Right renal cortex interstitium (tissue), 3 donors: ENCODE results near the gene TAS2R50. TPM values are rescaled to one million over a fixed set of nuclear protein-coding genes. Genes with fewer than 3 reads are reported as not detected.
"Not testable (repeated sequence)": the region's sequence is repeated elsewhere in the genome, so short reads cannot be mapped to it uniquely, and the experiment has no call there.

Experiments
- DNase-seq, 3 donors: peaks; one replicate each; pipeline ENCODE4 v3.0.0-alpha.2; 2013; ENCODE audit warnings: low read depth in 3 of 3, low spot score in 2 of 3
- polyA plus RNA-seq, 3 donors: library from polyadenylated mRNA; unstranded; fragments of 120-200 nt; gene quantifications; one replicate each; pipeline ENCODE4 v1.2.1, GENCODE V29; 2013; ENCODE audit not compliant: insufficient read length in 3 of 3

TAS2R50 gene, protein sequence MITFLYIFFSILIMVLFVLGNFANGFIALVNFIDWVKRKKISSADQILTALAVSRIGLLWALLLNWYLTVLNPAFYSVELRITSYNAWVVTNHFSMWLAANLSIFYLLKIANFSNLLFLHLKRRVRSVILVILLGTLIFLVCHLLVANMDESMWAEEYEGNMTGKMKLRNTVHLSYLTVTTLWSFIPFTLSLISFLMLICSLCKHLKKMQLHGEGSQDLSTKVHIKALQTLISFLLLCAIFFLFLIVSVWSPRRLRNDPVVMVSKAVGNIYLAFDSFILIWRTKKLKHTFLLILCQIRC
- polyA plus RNA-seq, result not detected

DNA sequence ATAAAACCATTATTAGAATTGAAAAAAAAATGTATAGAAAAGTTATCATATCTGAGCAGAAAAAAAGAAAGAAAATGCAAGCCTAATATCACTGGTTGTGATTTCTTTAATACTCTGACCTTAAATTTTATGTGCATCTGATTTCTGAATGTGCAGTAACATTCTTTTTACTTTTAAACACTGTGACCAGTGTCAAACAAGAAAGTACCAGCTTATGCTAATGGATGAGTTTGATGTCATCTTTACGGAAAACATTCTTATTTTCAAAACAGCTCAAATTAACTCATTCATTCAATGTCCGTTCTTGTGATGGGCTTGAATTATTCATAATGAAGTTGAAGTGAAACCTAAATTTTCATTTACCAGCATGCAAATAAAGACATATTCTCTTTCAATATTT, at the start of gene TAS2R50:
TSS of gene TAS2R50 (minus strand) at position 101 of the 400 bp plus-strand sequence. CDS start at position 49, 52 bp downstream.
- DNase-seq, result no peak

DNA sequence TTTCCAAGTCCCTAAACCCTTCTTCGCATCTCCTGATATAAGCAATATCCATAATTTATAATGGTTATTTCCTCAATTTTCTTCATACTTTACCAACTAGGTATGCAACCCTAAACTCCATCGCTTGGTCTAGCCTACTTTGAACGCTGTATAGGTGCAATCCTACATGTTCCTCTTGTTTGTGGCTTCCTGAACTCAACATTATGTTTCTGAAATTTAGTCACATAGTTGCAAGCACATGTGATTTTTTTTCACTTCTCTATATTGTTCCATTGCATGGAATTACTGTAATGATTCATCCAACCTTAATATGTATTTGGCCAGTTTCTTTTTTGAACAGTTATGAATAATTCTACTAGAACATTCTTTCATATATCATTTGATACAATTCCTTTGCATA, 47.2 kb upstream of the TAS2R50 start:
- not testable (repeated sequence) for DNase-seq

DNA sequence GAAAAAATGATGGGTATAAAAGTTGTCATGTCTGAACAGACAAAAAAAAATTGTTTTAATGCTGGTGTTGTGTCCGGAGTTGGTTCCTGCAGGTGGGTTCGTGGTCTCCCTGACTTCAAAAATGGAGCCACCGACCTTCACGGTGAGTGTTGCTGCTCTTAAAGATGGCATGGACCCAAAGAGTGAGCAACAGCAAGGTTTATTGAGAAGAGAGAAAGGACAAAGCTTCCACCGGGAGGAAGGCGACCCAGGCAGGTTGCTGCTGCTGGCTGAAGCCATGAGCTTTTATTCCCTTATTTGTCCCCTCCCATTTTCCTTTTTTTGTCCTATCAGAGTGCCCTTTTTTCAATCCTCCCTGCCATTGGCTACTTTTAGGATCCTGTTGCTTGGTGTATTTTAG, 44.6 kb upstream of the TAS2R50 start, which contains the start of gene TAS2R31:
TSS of gene TAS2R31 (minus strand) at position 101 of the 400 bp plus-strand sequence. CDS start at position 29, 72 bp downstream.
- no peak for DNase-seq

DNA sequence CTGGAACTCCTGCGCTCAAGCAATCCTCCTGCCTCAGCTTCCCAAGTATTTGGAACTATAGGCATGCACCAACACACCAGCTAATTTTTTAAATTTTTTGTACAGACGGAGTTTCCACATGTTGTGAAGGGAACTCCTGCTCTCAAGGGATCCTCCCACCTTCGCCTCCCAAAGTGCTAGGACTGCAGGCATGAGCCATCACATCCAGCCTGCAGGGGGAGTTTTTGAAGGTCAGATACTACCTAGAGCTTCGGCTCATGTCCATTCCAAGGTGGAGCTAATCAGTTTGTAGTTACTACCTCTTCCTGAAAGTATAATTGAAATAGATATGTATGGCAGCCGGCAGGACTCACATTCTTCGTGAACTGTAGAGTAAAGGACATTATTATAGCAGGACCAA, 39.4 kb upstream of the TAS2R50 start:
- DNase-seq, result no peak

DNA sequence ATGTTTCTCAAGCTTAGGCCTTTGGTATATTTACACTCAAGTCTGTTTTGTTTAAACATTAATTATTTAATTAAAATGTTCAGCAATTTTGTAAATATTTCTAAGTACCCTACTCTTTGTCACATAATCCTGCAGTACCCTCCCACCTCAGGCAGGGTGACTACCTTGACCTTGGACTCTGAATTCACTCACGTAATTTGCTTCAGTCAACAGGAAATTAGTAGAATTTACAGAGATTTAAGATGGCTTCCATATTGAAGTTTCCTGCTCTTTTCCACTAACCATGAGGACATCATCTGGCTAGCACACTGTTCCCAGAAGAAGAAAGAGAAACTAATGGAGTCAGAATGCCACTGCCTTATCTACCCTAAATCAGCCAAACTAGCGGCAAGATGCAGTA, 36.7 kb upstream of the TAS2R50 start:
- no peak for DNase-seq

DNA sequence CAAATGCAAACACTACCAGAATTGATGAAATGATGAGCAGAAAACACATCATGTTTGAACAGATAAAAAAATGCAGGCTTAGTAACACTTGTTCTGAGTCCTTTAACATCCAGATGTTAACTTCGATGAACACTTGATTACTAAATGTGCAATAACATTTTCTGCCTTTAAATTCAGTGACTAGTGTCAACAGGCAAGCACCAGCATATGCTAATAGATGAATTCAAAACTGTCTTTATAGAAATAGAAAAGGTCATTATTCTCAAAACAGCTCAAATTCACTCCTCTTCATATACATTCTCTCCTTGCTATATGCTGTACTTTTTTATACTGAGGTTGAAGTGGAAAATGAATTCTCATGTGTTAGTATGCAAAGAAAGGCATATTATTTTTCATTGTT, 35.8 kb upstream of the TAS2R50 start, which contains the start of gene TAS2R19:
TSS of gene TAS2R19 (minus strand) at position 101 of the 400 bp plus-strand sequence. CDS start at position 52, 49 bp downstream.
- DNase-seq, result no peak

DNA sequence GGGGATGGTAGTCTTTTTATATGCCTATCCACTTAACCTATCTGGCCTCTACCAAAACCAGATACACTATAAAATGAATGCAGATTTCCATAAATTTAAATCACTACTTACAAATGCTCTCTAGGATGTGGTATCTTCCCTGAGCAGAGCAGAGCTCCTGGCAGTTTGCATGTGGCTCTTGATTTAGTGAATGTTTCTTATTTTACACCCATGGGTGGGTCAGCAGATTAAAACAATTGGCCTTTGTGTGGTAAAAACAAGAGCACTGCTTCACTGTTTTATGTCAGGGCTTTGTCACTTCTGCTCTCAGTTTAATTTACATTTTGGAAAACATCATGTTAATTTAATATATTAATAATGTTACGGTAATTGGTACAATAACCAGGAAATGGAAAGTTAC, 30.2 kb upstream of the TAS2R50 start:
- DNase-seq, result no peak

DNA sequence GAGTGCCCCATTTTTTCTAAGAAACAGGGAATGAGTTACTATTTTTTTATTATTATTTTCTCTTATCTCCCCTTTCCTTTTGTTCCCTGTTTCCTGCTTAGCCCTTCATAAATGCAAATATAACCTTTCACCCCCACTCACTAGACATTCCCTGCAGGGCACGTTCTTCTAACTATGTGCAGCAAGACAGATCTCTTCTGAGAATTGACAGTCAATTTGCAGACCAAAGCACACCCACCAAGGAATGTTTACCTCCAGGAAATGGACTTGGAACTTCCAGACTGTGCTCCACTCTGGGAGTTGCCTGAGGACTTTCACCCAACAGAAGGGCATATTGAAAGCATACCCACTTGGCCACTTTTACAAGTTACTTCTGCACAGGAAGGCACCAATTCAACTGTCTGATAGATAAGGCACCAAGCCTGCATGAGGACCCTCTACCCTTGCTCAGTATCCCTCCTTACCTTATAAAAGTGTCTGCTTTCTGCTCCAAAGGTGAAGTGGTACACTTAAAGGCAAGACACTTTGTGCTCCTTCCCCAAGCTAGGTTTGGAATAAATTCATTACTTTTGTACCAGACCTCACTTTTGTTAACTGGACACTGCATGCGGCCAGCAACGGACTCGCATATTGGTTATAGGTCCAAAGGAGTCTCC, 29.2 kb upstream of the TAS2R50 start:
- DNase-seq, result no peak

DNA sequence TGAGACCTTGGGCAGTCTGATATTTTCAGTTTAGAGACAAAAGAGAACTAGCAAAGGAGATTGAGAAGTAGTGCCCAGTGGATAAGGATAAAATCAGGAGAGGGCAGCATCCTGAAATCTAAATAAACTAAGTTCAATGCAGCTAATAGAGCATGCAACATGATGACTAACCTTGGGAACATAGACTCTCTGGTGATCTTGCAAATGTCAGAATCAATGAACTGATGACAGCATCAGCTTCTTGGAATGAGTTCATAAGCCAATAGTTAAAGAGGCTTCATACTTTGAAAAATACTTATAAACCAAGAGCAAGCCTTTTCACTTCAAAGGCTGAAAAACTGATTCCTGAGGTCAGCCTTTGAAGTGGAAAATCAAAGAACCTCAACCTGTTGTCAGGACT, 27.5 kb upstream of the TAS2R50 start:
- DNase-seq, result no peak

DNA sequence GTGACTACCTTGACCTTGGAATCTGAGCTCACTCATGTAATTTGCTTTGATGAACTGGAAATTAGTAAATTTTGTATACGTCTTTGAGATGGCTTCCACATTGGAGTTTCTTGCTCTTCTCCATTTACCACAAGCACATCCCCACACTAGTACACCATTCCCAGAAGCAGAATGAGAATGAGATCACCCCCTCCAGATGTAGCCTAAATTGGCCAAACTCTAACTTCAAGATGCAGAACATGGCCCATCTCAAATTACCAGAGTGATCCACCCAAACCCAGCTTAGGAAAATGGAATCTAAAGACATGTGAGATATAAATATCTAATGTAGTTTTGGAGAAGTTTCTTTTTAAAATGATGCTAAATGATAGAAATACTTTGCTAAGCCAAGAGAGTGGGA, 20.9 kb upstream of the TAS2R50 start:
- DNase-seq, result no peak

DNA sequence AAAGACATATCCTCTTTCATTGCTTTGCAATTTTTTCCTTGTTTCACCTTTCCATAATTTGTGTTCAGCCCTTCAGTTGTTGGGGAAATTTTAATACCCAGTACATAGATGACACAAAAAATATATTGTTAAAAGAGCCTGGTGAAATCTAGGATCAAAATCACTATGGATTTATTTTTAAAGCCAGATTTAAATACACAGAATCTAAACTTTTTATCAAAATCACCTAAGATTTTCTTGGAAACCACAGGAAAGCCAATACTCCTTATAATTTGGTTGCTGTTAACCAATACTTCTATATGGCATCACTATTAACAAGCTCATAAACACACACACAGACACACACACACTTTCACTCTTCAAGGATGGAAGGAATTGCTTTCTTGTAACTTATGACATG, 11.5 kb upstream of the TAS2R50 start, which contains the start of gene TAS2R20:
TSS of gene TAS2R20 (minus strand) at position 101 of the 400 bp plus-strand sequence. CDS start 429 bp downstream, outside the sequence.
- no peak for DNase-seq

DNA sequence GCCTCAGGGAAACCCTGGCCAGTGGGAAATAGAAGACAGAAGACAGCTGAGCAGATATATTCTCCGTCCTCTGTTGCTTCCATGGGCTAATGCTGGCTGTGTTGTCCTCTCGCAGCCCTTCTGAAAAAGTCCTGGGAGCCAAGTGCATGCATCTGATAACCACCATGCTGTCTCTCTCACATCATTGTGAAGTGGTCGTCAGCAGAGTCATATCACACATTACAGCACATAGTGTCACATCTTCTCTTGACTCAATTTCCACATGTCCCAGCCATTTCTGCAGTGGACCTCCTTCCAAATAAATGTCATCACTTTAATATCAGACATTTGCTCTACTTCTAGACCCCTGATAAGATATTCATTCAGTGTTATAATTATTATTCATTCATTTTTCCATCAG, 7.6 kb upstream of the TAS2R50 start:
- no peak for DNase-seq

DNA sequence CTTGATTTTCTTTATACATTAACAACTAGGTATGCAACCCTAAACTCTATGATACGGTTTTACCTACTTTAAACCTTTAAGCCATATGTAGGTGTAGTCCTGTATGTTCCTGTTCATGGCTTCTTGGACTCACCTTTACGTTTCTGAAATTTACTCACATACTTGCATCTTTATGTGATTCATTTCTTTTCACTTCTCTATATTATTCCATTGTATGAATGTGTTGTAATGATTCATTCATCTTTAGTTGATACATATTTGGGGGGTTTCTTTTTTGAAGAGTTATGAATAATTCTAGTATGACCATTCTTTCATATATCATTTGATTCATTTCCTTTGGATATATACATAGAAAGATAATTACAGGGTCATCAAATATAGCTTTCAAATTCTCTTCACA, 2.4 kb upstream of the TAS2R50 start:
- no peak for DNase-seq

DNA sequence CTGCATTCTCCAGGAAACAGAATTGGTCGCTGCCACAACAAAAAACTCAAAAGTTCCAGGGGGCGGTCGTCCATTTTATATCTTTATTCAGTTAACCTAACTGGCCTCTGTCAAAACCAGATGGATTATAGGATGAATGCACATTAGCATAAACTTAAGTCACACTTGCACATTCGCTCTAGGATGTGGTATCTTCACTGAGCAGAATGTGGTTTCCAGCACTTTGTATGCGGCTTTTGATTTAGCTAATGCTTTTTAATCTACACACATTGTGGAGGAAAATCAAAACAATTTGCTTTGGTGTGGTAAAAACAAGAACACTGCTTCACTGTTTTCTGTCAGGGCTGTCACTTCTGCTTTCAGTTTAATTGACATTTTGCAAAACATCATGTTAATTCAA, 4.5 kb downstream of the TAS2R50 start:
- no peak for DNase-seq

DNA sequence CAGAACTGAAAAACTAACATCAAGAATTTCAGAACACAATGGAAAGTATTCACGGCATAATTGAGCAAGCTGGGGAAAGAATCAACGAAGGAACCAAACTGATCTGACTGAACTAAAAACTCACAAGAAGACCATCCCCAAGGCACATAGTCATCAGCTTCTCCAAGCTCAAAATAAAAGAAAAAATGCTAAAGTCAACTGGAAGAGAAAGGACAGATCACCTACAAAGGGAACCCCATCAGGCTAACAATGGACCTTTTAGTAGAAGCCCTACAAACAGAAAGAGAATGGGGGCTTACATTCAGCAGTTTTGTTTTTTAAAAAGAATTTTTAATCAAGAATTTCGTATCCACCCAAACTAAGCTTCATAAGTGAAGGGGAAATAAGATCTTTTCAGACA, 11.7 kb downstream of the TAS2R50 start:
- no peak for DNase-seq

DNA sequence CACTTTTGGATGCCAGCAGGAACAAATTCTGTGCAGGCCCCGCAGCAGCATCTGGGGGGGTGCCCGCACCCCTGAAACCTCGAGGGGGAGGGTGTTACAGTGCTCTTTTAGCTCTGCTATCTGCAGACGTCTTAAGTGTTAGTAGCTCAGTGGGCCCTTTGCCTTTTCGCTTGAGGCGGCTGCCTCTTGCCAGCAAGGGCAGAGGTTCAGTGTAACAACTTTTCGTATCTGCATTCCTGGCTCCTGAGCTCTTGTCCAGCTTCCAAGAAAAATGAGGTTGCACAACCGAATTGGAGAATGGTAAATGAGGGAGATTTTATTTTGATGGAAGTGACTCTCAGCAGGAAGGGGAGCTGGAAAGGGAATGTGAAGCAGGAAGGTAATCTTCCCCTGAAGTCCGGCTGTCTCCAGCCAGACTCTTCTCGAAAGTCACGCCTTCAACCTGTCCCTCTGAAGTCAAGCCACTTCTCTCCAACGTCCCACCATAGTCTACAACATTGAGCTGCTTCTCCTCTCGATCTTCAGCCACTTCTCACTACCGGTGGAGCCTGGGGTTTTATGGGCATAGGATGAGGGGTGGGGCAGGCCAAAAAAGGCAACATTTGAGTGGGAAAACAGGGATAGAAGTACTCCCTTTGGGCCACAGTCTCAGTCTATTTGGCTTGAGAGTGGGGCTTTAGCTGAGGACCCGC, 17.8 kb downstream of the TAS2R50 start:
- DNase-seq, result no peak

DNA sequence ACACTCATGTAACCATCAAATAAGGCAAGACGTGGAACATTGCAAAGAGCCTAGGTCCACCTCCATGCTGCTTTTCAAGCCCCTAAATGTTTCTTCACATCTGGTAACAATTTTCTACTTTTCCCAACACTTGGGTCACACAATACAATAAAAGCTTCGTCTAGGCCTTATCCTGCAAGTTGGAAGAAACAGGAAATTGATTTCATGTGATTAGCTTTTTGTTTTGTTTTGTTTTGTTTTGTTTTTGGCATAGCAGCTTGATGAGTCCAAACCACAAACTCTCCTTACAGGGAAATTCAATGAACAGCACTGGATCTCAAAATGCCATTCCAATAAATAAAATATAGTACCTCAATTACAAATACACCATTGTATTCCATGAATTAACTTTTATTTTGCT, 19.3 kb downstream of the TAS2R50 start:
- no peak for DNase-seq

DNA sequence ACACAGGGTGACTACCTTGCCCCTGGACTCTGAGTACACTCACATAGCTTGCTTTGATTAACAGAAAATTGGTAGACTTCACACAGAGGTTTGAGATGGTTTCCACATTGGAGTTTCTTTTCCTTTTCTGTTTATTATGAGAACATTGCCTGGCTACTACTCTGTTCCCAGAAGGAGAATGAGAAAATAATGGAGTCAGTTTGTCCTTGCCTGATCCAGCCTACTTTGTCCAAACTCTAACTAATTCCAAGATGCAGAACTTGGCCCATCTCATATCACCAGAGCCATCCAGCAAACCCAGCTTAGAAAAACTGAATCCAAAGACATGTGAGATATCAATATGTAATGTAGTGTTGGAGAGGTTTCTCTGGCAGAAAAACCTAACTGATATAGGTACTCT, 20.4 kb downstream of the TAS2R50 start:
- no peak for DNase-seq

DNA sequence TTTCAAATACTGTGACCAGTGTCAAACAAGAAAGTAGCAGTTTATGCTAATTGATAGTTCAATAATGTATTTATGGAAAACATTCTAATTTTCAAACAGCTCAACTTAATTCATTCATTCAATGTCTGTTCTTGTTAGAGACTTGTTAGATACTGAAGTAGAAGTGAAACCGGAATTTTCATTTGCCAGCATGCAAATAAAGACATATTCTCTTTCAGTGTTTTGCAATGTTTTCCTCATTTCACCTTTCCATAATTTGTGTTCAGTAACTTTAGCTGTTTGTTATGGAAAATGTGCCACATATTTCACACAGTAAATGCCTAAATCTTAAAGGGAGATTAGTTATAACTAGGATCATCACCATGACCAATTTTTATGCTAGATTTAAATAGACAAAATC, 21.2 kb downstream of the TAS2R50 start:
- no peak for DNase-seq

DNA sequence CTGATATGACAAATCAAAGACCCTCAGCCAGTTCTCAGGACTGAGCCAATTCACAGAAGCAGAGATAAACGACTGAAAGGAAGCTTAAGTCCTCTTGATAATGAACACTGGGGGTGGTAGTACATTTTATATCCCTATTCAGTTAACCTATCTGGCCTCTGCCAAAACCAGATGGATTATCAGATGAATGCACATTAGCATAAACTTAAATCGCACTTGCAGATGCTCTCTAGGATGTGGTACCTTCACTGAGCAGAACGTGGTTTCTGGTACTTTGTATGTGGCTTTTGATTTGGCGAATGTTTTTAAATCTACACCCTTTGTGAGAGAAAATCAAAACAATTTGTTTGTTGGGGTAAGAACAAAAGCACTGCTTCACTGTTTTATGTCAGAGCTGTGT, 26.5 kb downstream of the TAS2R50 start:
- no peak for DNase-seq

DNA sequence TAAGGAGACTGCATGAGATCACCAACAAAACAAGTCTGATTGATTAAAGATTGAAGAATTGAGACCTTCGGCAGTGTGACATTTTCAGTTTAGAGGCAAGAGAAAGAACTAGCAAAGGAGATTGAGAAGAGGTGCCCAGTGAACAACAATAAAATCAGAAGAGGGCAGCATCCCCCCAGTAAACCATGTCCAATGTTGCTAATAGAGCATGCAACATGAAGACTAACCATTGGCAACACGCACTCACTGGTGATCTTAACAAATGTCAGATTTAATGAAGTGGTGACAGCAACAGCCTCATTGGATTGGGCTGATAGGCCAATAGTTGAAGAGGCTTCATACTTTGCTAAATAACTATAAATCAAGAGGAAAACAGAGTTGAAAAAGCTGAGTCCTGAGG, 26.9 kb downstream of the TAS2R50 start:
- DNase-seq, result no peak
